ENCODE data around the gene SLC6A16. TPM values are rescaled to one million over a fixed set of nuclear protein-coding genes. Genes with fewer than 3 reads are reported as not detected.

Gene SLC6A16
- total and polyA plus RNA-seq, 2 of the 8 experiments (the other 6 are each of a cell fraction or from before 2014, with no cell fraction given) = 1.1 to 1.5 TPM

GRCh38 chr19:49359851-49360820 is 35.1 kb upstream of the SLC6A16 start (continued):
- TF ChIP-seq, protein P1, sequence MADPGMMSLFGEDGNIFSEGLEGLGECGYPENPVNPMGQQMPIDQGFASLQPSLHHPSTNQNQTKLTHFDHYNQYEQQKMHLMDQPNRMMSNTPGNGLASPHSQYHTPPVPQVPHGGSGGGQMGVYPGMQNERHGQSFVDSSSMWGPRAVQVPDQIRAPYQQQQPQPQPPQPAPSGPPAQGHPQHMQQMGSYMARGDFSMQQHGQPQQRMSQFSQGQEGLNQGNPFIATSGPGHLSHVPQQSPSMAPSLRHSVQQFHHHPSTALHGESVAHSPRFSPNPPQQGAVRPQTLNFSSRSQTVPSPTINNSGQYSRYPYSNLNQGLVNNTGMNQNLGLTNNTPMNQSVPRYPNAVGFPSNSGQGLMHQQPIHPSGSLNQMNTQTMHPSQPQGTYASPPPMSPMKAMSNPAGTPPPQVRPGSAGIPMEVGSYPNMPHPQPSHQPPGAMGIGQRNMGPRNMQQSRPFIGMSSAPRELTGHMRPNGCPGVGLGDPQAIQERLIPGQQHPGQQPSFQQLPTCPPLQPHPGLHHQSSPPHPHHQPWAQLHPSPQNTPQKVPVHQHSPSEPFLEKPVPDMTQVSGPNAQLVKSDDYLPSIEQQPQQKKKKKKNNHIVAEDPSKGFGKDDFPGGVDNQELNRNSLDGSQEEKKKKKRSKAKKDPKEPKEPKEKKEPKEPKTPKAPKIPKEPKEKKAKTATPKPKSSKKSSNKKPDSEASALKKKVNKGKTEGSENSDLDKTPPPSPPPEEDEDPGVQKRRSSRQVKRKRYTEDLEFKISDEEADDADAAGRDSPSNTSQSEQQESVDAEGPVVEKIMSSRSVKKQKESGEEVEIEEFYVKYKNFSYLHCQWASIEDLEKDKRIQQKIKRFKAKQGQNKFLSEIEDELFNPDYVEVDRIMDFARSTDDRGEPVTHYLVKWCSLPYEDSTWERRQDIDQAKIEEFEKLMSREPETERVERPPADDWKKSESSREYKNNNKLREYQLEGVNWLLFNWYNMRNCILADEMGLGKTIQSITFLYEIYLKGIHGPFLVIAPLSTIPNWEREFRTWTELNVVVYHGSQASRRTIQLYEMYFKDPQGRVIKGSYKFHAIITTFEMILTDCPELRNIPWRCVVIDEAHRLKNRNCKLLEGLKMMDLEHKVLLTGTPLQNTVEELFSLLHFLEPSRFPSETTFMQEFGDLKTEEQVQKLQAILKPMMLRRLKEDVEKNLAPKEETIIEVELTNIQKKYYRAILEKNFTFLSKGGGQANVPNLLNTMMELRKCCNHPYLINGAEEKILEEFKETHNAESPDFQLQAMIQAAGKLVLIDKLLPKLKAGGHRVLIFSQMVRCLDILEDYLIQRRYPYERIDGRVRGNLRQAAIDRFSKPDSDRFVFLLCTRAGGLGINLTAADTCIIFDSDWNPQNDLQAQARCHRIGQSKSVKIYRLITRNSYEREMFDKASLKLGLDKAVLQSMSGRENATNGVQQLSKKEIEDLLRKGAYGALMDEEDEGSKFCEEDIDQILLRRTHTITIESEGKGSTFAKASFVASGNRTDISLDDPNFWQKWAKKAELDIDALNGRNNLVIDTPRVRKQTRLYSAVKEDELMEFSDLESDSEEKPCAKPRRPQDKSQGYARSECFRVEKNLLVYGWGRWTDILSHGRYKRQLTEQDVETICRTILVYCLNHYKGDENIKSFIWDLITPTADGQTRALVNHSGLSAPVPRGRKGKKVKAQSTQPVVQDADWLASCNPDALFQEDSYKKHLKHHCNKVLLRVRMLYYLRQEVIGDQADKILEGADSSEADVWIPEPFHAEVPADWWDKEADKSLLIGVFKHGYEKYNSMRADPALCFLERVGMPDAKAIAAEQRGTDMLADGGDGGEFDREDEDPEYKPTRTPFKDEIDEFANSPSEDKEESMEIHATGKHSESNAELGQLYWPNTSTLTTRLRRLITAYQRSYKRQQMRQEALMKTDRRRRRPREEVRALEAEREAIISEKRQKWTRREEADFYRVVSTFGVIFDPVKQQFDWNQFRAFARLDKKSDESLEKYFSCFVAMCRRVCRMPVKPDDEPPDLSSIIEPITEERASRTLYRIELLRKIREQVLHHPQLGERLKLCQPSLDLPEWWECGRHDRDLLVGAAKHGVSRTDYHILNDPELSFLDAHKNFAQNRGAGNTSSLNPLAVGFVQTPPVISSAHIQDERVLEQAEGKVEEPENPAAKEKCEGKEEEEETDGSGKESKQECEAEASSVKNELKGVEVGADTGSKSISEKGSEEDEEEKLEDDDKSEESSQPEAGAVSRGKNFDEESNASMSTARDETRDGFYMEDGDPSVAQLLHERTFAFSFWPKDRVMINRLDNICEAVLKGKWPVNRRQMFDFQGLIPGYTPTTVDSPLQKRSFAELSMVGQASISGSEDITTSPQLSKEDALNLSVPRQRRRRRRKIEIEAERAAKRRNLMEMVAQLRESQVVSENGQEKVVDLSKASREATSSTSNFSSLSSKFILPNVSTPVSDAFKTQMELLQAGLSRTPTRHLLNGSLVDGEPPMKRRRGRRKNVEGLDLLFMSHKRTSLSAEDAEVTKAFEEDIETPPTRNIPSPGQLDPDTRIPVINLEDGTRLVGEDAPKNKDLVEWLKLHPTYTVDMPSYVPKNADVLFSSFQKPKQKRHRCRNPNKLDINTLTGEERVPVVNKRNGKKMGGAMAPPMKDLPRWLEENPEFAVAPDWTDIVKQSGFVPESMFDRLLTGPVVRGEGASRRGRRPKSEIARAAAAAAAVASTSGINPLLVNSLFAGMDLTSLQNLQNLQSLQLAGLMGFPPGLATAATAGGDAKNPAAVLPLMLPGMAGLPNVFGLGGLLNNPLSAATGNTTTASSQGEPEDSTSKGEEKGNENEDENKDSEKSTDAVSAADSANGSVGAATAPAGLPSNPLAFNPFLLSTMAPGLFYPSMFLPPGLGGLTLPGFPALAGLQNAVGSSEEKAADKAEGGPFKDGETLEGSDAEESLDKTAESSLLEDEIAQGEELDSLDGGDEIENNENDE (IDR thresholded peaks at IDR 0.05; ENCODE audit: insufficient replicate concordance, low read length) = no peak
- no peak for TF ChIP-seq MAFK (IDR thresholded peaks at IDR 0.05; ENCODE audit: low read depth, low read length)
- no peak for TF ChIP-seq JUN (IDR thresholded peaks at IDR 0.05; ENCODE audit: low read depth, low read length)
- no peak for TF ChIP-seq SIN3A (conservative IDR thresholded peaks at IDR 0.05 in 1 of 2, IDR thresholded peaks at IDR 0.05 in 1 of 2; ENCODE audit: low read depth in 1 of 2, low read length in 2 of 2)
- TF ChIP-seq CBX8 (IDR thresholded peaks at IDR 0.05; ENCODE audit: borderline replicate concordance, low read depth, low read length) = no peak

Data from H1 (cell line).